Thyroid gland (tissue), 4 donors: ENCODE data around the gene TES. TPM values are rescaled to one million over a fixed set of nuclear protein-coding genes. Genes with fewer than 3 reads are reported as not detected.

Experiments
- DNase-seq, 2 donors: peaks; one replicate each; pipeline ENCODE4 v3.0.0-alpha.2; 2019
- H3K27ac ChIP-seq, 3 donors: fragments of 200-600 bp; sonication (generic); 1 replicate in 2 of 3; 2 replicates in 1 of 3; pipeline ENCODE4 v1.5.1; 2016 to 2019; ENCODE audit warnings: mild to moderate bottlenecking in 1 of 3, moderate library complexity in 1 of 3
- H3K27me3 ChIP-seq: fragments of 200-600 bp; sonication (generic); one replicate; pipeline ENCODE4 v1.5.1; 2019
- H3K36me3 ChIP-seq, 2 donors: fragments of 200-600 bp; sonication (generic); one replicate each; pipeline ENCODE4 v1.5.1; 2016 to 2019
- H3K4me1 ChIP-seq, 2 donors: fragments of 200-600 bp; sonication (generic); one replicate each; pipeline ENCODE4 v1.5.1; 2017 to 2019
- H3K4me3 ChIP-seq, 3 donors: fragments of 200-600 bp; sonication (generic); replicated peaks in 1 of 3; 1 replicate in 2 of 3; 2 replicates in 1 of 3; pipeline ENCODE4 v1.5.1; 2016; ENCODE audit warnings: mild to moderate bottlenecking in 1 of 3
- H3K9me3 ChIP-seq: fragments of 200-600 bp; sonication (generic); one replicate; pipeline ENCODE4 v1.5.1; 2017
- CTCF ChIP-seq, 6 experiments: fragments of 200-600 bp in 3 of 6; fragments of 450-650 bp in 3 of 6; sonication (generic) in 3 of 6; IDR thresholded peaks; one replicate each; pipeline ENCODE4 v1.5.1; 2016 to 2019; ENCODE audit warnings: antibody characterized with exemption in 6 of 6, mild to moderate bottlenecking in 2 of 6, inconsistent platforms in 1 of 6, moderate library complexity in 1 of 6
- POLR2A ChIP-seq, 2 donors: fragments of 450-650 bp; IDR thresholded peaks; one replicate each; pipeline ENCODE4 v1.6.1; 2017; ENCODE audit warnings: antibody characterized with exemption in 2 of 2, mild to moderate bottlenecking in 2 of 2, moderate library complexity in 1 of 2
- WGBS, 2 donors: methylation state at CpG; one replicate each; pipeline ENCODE4 v1.1.5; 2017; 5-methylcytosine and 5-hydroxymethylcytosine counted together
- intact Hi-C: fragments of 100-400 bp; cut with DNase I; formaldehyde crosslinking; loops from one replicate; pipeline ENCODE4 v1.15.1; 2023
- total RNA-seq, 4 donors: library from RNA; depleted of rRNA; stranded (reverse); fragments of >200 nt; gene quantifications; one replicate each; pipeline ENCODE4 v1.2.3, GENCODE V29; 2016

The TES gene
- total RNA-seq, 4 donors from 2014 or later: 148 to 177 (median 158) TPM

GRCh38 chr7:116177009-116177408 is 33.3 kb upstream of the TES start:
- H3K27me3 ChIP-seq: no peaks in the 10 kb centered on the region
- DNase-seq: no peak
- no peaks in the 10 kb centered on the region for H3K36me3 ChIP-seq
- H3K27ac ChIP-seq: no peak overlapping the region
- intact Hi-C loops: loop anchor here (10.0 kb wide), 1 partner anchor 628 kb away; no protein-coding TSS in a partner anchor
- H3K4me3 ChIP-seq: no peak overlapping the region
- no peaks in the 10 kb centered on the region for H3K9me3 ChIP-seq
- WGBS, 2 donors: 71 to 73% methylated on average over 3 of the region's 3 CpGs
- TF ChIP-seq CTCF (IDR thresholded peaks at IDR 0.05) (no peak), POLR2A (IDR thresholded peaks at IDR 0.05) (no peak)
- H3K4me1 ChIP-seq: no peaks in the 10 kb centered on the region

- no peaks in the 10 kb centered on the region for H3K36me3 ChIP-seq
- no peaks in the 10 kb centered on the region for H3K9me3 ChIP-seq
- DNase-seq: no peak
- peak overlapping the region in 1 of 3 donors; percentile 5 for H3K27ac ChIP-seq
- peak; percentile 54 to 93 (median 80) for TF ChIP-seq CTCF (IDR thresholded peaks at IDR 0.05)
- no peak for TF ChIP-seq POLR2A (IDR thresholded peaks at IDR 0.05)
- H3K4me3 ChIP-seq: no peak overlapping the region
- no peaks in the 10 kb centered on the region for H3K27me3 ChIP-seq
- H3K4me1 ChIP-seq: no peaks in the 10 kb centered on the region
- intact Hi-C loops: no loop called here
- 39 to 42% methylated on average over 2 of the region's 2 CpGs for WGBS, 2 donors
Measured at GRCh38 chr7:116180302-116180701, 30.0 kb upstream of the TES start.

- Histone ChIP-seq H3K27me3 (no peaks in the 10 kb centered on the region), H3K9me3 (no peaks in the 10 kb centered on the region), H3K27ac (no peak overlapping the region), H3K4me3 (no peak overlapping the region), H3K36me3 (no peaks in the 10 kb centered on the region), H3K4me1 (no peaks in the 10 kb centered on the region)
- no peak for DNase-seq
- WGBS, 2 donors: 93 to 97% methylated on average over 13 to 16 of the region's 30 CpGs
- TF ChIP-seq CTCF (IDR thresholded peaks at IDR 0.05) (no peak), POLR2A (IDR thresholded peaks at IDR 0.05) (no peak)
- intact Hi-C loops: no loop called here
Measured at GRCh38 chr7:116182023-116182422, 28.3 kb upstream of the TES start.

GRCh38 chr7:116185450-116185849 is 24.9 kb upstream of the TES start:
- TF ChIP-seq CTCF (IDR thresholded peaks at IDR 0.05): no peak
- no peak for TF ChIP-seq POLR2A (IDR thresholded peaks at IDR 0.05)
- no peak overlapping the region for H3K27ac ChIP-seq
- H3K9me3 ChIP-seq: no peaks in the 10 kb centered on the region
- 80 to 92% methylated on average over 1 to 2 of the region's 6 CpGs for WGBS, 2 donors
- H3K27me3 ChIP-seq: no peaks in the 10 kb centered on the region
- H3K4me1 ChIP-seq: no peaks in the 10 kb centered on the region
- intact Hi-C loops: no loop called here
- H3K36me3 ChIP-seq: no peaks in the 10 kb centered on the region
- DNase-seq: no peak
- no peak overlapping the region for H3K4me3 ChIP-seq

GRCh38 chr7:116185956-116186355 is 24.4 kb upstream of the TES start:
- 95 to 100% methylated on average over 5 to 6 of the region's 6 CpGs for WGBS, 2 donors
- intact Hi-C loops: no loop called here
- Histone ChIP-seq H3K36me3 (no peaks in the 10 kb centered on the region), H3K27ac (no peak overlapping the region), H3K4me3 (no peak overlapping the region), H3K27me3 (no peaks in the 10 kb centered on the region), H3K9me3 (no peaks in the 10 kb centered on the region), H3K4me1 (no peaks in the 10 kb centered on the region)
- DNase-seq: no peak
- TF ChIP-seq POLR2A (IDR thresholded peaks at IDR 0.05): no peak
- TF ChIP-seq CTCF (IDR thresholded peaks at IDR 0.05): no peak
